Endothelial cell of umbilical vein (primary cell): Measurements from ENCODE around the gene MANBA. TPM values are rescaled to one million over a fixed set of nuclear protein-coding genes. Genes with fewer than 3 reads are reported as not detected.

Source experiments
- BruUV-seq: library from RNA; stranded (reverse); fragments of 400-500 nt; replicated peaks from 2 replicates; lab custom pipeline; 2021; lab: Mats Ljungman, UMichigan
- CTCF ChIA-PET: fragments of 300-600, 350-600 bp; sonication (Branson Sonifier 250); formaldehyde crosslinking; loops from one replicate; lab custom pipeline; 2021; ENCODE audit warnings: antibody characterized with exemption, inconsistent platforms; lab: Charles Lee
- POLR2A ChIA-PET: fragments of 300-600, 350-600 bp; sonication (Branson Sonifier 250); formaldehyde crosslinking; loops from one replicate; lab custom pipeline; 2021; ENCODE audit warnings: antibody characterized with exemption, inconsistent platforms; lab: Charles Lee
- DNase-seq: peaks from one replicate; pipeline ENCODE4 v3.0.0-alpha.2; 2011; ENCODE audit warnings: low read depth, low spot score
- FAIRE-seq: peaks from 2 replicates; lab custom pipeline; 2011; peaks lifted over from hg19 to GRCh38; lab: Jason Lieb, UNC
- H2AFZ ChIP-seq: 2 replicates; pipeline ENCODE4 v1.6.0; 2012; ENCODE audit warnings: low read depth, low read length, control low read depth, inconsistent platforms
- H3K27ac ChIP-seq: 2 replicates; pipeline ENCODE4 v1.5.1; 2011; ENCODE audit warnings: low read depth, mild to moderate bottlenecking, control low read depth, low read length, moderate library complexity; ENCODE audit not compliant: insufficient read depth
- H3K27me3 ChIP-seq, 2 experiments: 2 replicates each; pipeline versions ENCODE4 v1.6.0 to v1.6.1; 2011; ENCODE audit warnings: low read length in 2 of 2, mixed read lengths in 1 of 2; ENCODE audit not compliant: control insufficient read depth in 2 of 2, insufficient read depth in 2 of 2
- H3K36me3 ChIP-seq, 2 experiments: 2 replicates in 1 of 2; 3 replicates in 1 of 2; pipeline ENCODE4 v1.5.1; 2011; ENCODE audit warnings: low read length in 2 of 2, mild to moderate bottlenecking in 1 of 2, moderate library complexity in 1 of 2; ENCODE audit not compliant: control insufficient read depth in 2 of 2, insufficient read depth in 2 of 2; ENCODE audit errors: extremely low read depth in 1 of 2
- H3K4me1 ChIP-seq: 3 replicates; pipeline ENCODE4 v1.5.1; 2011; ENCODE audit warnings: mild to moderate bottlenecking, low read length; ENCODE audit not compliant: control insufficient read depth, insufficient read depth; ENCODE audit errors: extremely low read depth
- H3K4me2 ChIP-seq: 2 replicates; pipeline ENCODE4 v1.6.1; 2011; ENCODE audit warnings: low read length, control low read depth, mixed read lengths; ENCODE audit not compliant: insufficient read depth
- H3K4me3 ChIP-seq, 3 experiments: fragments of 200-600 bp in 1 of 3; sonication (generic), shearing (Covaris generic) in 1 of 3; replicated peaks in 1 of 3; 2 replicates each; pipeline ENCODE4 v1.5.1; 2011 to 2016; ENCODE audit warnings: control low read depth in 3 of 3, low read length in 3 of 3, mild to moderate bottlenecking in 2 of 3, inconsistent platforms in 1 of 3, low read depth in 1 of 3, moderate library complexity in 1 of 3; ENCODE audit not compliant: insufficient read depth in 1 of 3
- H3K79me2 ChIP-seq: 2 replicates; pipeline ENCODE4 v1.6.0; 2012; ENCODE audit warnings: low read length, inconsistent platforms; ENCODE audit not compliant: control insufficient read depth, insufficient read depth
- H3K9ac ChIP-seq: replicated peaks from 2 replicates; pipeline ENCODE3; 2011; ENCODE audit warnings: low read length, control low read depth; ENCODE audit not compliant: insufficient read depth; ENCODE audit errors: extremely low read depth
- H3K9me1 ChIP-seq: replicated peaks from 3 replicates; pipeline ENCODE4 v1.6.0; 2011; ENCODE audit warnings: mild to moderate bottlenecking, low read length; ENCODE audit not compliant: control insufficient read depth, insufficient read depth; ENCODE audit errors: extremely low read depth
- H3K9me3 ChIP-seq: replicated peaks from 2 replicates; pipeline ENCODE4 v1.5.1; 2012; ENCODE audit warnings: low read length, inconsistent platforms; ENCODE audit not compliant: control insufficient read depth, insufficient read depth
- H4K20me1 ChIP-seq: replicated peaks from 2 replicates; pipeline ENCODE3; 2011; ENCODE audit warnings: mild to moderate bottlenecking, low read length; ENCODE audit not compliant: control insufficient read depth, insufficient read depth; ENCODE audit errors: extremely low read depth
- EZH2 ChIP-seq: IDR thresholded peaks from 2 replicates; pipeline ENCODE4 v1.6.1; 2012; ENCODE audit warnings: borderline replicate concordance, low read depth, mild to moderate bottlenecking, moderate library complexity, low read length, inconsistent platforms; ENCODE audit not compliant: severe bottlenecking
- FOS ChIP-seq: IDR thresholded peaks from 2 replicates; pipeline ENCODE4 v1.6.1; 2011; ENCODE audit warnings: mild to moderate bottlenecking, low read length, moderate library complexity, borderline replicate concordance; ENCODE audit not compliant: insufficient read depth
- GATA2 ChIP-seq: IDR thresholded peaks from 2 replicates; pipeline ENCODE4 v1.7.0; 2011; ENCODE audit warnings: low read depth, mild to moderate bottlenecking, moderate library complexity, mixed read lengths, low read length; ENCODE audit not compliant: insufficient read length, insufficient read depth
- JUN ChIP-seq: IDR thresholded peaks from 2 replicates; pipeline ENCODE4 v1.6.1; 2011; ENCODE audit warnings: borderline replicate concordance, low read depth; ENCODE audit not compliant: insufficient read length, insufficient read depth
- MYC ChIP-seq: IDR thresholded peaks from one replicate; pipeline ENCODE4 v1.6.1; 2011; ENCODE audit warnings: mild to moderate bottlenecking, low read depth, low read length
- POLR2A ChIP-seq: IDR thresholded peaks from 2 replicates; pipeline ENCODE4 v1.6.1; 2012; ENCODE audit warnings: low read depth, mild to moderate bottlenecking, control low read depth, low read length
- POLR2AphosphoS5 ChIP-seq: IDR thresholded peaks from 2 replicates; pipeline ENCODE4 v1.6.1; 2012; ENCODE audit warnings: low read depth, mild to moderate bottlenecking, control low read depth, low read length, moderate library complexity; ENCODE audit not compliant: insufficient read depth
- dilution Hi-C: fragments of 300-500 bp; cut with MboI; formaldehyde crosslinking; loops from one replicate; pipeline ENCODE4 v1.15.0; 2019; ENCODE audit warnings: low sequenced_read_pairs; ENCODE audit not compliant: extremely low pct_ligation_motif_present
- intact Hi-C: fragments of 100-400 bp; cut with micrococcal nuclease; formaldehyde crosslinking; loops from one replicate; pipeline ENCODE4 v1.10.0; 2022
- polyA plus RNA-seq, 4 experiments: library from polyadenylated mRNA; depleted of rRNA in 3 of 4; stranded (reverse) in 3 of 4; unstranded in 1 of 4; fragments of >200 nt; gene quantifications; 2 replicates each; pipeline versions ENCODE4 v1.2.1 to v1.2.3, GENCODE V29; 2011 to 2012; ENCODE audit warnings: missing spikeins in 1 of 4
- total RNA-seq: library from RNA; stranded (reverse); gene quantifications from 2 replicates; pipeline ENCODE4 v1.2.3, GENCODE V29; 2021
- TF ChIP-seq, protein P1 (sequence below), 2 donors: IDR thresholded peaks; 1 replicate in 1 of 2; 2 replicates in 1 of 2; pipeline ENCODE4 v1.5.1; 2011; ENCODE audit warnings: low read length in 2 of 2, mild to moderate bottlenecking in 2 of 2, moderate library complexity in 2 of 2, control low read depth in 1 of 2, inconsistent platforms in 1 of 2, low read depth in 1 of 2; ENCODE audit not compliant: insufficient read depth in 1 of 2; ENCODE audit errors: extremely low read depth in 1 of 2
- TF ChIP-seq, protein P2 (sequence below): IDR thresholded peaks from 2 replicates; pipeline ENCODE4 v1.6.1; 2011; ENCODE audit not compliant: insufficient read depth, insufficient read length

Gene MANBA
- total and polyA plus RNA-seq, 2 donors (not counting 3 experiments of a cell fraction or from before 2014, with no cell fraction given): 5.6 to 7.7 TPM

DNA sequence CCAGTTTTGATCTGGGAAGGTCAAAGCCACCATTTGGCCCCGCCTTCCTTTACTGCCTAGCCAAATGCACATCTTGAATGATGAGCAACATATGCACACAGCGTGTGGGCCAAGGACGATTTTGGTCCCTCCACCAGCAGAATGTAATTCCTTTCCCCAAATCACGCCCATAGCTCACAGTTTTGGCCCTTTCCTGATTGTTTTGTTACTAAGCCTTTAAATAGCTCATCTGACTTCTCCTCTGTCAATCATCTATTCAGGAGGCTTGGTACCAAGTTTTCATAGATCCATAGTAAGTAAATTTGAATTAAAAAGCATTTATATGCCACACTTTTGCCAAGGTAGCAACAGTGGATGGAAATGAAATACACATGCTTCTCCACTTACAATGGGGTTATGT, 136.3 kb downstream of the MANBA start:
- H3K4me3 ChIP-seq: no peak overlapping the region
- H3K9me3 ChIP-seq: no peaks in the 10 kb centered on the region
- no peaks in the 10 kb centered on the region for H3K36me3 ChIP-seq
- peaks cover 18% of the 10 kb centered on the region for H3K4me1 ChIP-seq
- no peak overlapping the region for H3K27ac ChIP-seq
- BruUV-seq: no TSS peak
- no peaks in the 10 kb centered on the region for H3K79me2 ChIP-seq
- ChIA-PET POLR2A (no interaction called here), CTCF (interaction anchor here (0.6 to 2.4 kb wide), 8 partner anchors 15 to 475 kb away, joined by 3 to 9 read pairs (median 4); partner anchors contain the start of gene BDH2)
- no peaks in the 10 kb centered on the region for H3K9me1 ChIP-seq
- intact Hi-C loops: loop anchor here (5.0 to 10.0 kb wide), 2 partner anchors 243 to 280 kb away; partner anchors contain the start of genes CISD2 and SLC39A8
- dilution Hi-C loops: no loop called here
- DNase-seq: no peak
- TF ChIP-seq, protein P1, sequence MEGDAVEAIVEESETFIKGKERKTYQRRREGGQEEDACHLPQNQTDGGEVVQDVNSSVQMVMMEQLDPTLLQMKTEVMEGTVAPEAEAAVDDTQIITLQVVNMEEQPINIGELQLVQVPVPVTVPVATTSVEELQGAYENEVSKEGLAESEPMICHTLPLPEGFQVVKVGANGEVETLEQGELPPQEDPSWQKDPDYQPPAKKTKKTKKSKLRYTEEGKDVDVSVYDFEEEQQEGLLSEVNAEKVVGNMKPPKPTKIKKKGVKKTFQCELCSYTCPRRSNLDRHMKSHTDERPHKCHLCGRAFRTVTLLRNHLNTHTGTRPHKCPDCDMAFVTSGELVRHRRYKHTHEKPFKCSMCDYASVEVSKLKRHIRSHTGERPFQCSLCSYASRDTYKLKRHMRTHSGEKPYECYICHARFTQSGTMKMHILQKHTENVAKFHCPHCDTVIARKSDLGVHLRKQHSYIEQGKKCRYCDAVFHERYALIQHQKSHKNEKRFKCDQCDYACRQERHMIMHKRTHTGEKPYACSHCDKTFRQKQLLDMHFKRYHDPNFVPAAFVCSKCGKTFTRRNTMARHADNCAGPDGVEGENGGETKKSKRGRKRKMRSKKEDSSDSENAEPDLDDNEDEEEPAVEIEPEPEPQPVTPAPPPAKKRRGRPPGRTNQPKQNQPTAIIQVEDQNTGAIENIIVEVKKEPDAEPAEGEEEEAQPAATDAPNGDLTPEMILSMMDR (IDR thresholded peaks at IDR 0.05; ENCODE audit: extremely low read depth in 1 of 2, insufficient read depth in 1 of 2, low read depth in 1 of 2, low read length in 2 of 2): no peak
- no peak for TF ChIP-seq EZH2
- no peak for TF ChIP-seq GATA2
- TF ChIP-seq JUN: no peak
- TF ChIP-seq POLR2AphosphoS5: no peak
- no peak for TF ChIP-seq POLR2A
- TF ChIP-seq, protein P2, sequence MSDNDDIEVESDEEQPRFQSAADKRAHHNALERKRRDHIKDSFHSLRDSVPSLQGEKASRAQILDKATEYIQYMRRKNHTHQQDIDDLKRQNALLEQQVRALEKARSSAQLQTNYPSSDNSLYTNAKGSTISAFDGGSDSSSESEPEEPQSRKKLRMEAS: no peak
- no peak for TF ChIP-seq MYC
- no peak for TF ChIP-seq FOS
- no peak overlapping the region for H2AFZ ChIP-seq
- FAIRE-seq: no peak
- no peak overlapping the region for H3K4me2 ChIP-seq
- H4K20me1 ChIP-seq: no peaks in the 10 kb centered on the region
- H3K27me3 ChIP-seq: no peaks in the 10 kb centered on the region
- H3K9ac ChIP-seq: no peak overlapping the region
